NT2/D1 (cell line): ENCODE data around the gene NRXN2.
A peak's percentile ranks its signal among the peaks of the same experiment; 100 is the strongest.

Source experiments
- DNase-seq: peaks from one replicate; pipeline ENCODE4 v3.0.0-alpha.2; 2011; ENCODE audit warnings: low read depth, low spot score
- H3K27me3 ChIP-seq: 2 replicates; pipeline ENCODE4 v1.6.0; 2011; ENCODE audit warnings: mild to moderate bottlenecking; ENCODE audit not compliant: insufficient read length, insufficient read depth
- H3K36me3 ChIP-seq: 2 replicates; pipeline ENCODE4 v1.6.1; 2011; ENCODE audit warnings: mild to moderate bottlenecking, low read length, mixed read lengths; ENCODE audit not compliant: insufficient read depth, insufficient read length
- H3K4me1 ChIP-seq: 2 replicates; pipeline ENCODE4 v1.5.1; 2011; ENCODE audit not compliant: insufficient read depth, insufficient read length
- H3K4me3 ChIP-seq: 2 replicates; pipeline ENCODE4 v1.5.1; 2011; ENCODE audit warnings: low read depth; ENCODE audit not compliant: insufficient read length
- H3K9ac ChIP-seq: 2 replicates; pipeline ENCODE4 v1.6.0; 2011; ENCODE audit warnings: low read depth; ENCODE audit not compliant: insufficient read length
- H3K9me3 ChIP-seq: 2 replicates; pipeline ENCODE4 v1.5.1; 2011; ENCODE audit warnings: mild to moderate bottlenecking, low read length; ENCODE audit not compliant: insufficient read depth
- SUZ12 ChIP-seq: IDR thresholded peaks from 2 replicates; pipeline ENCODE4 v1.6.1; 2011; ENCODE audit not compliant: insufficient read length, insufficient read depth; ENCODE audit errors: extremely low read depth
- YY1 ChIP-seq: IDR thresholded peaks from 2 replicates; pipeline ENCODE4 v1.6.1; 2011; ENCODE audit not compliant: insufficient read length, insufficient read depth
- ZNF274 ChIP-seq: IDR thresholded peaks from 2 replicates; pipeline ENCODE4 v1.6.1; 2011; ENCODE audit warnings: mild to moderate bottlenecking, low read depth, low read length

Gene NRXN2

GRCh38 chr11:64572143-64572542 lies 150.9 kb downstream of the NRXN2 start:
- DNase-seq: no peak
- H3K36me3 ChIP-seq: no peaks in the 10 kb centered on the region
- TF ChIP-seq SUZ12 (no peak), YY1 (no peak), ZNF274 (no peak)
- no peaks in the 10 kb centered on the region for H3K27me3 ChIP-seq
- H3K4me1 ChIP-seq: peaks cover 16% of the 10 kb centered on the region
- H3K9ac ChIP-seq: no peak overlapping the region
- H3K4me3 ChIP-seq: no peak overlapping the region
- no peaks in the 10 kb centered on the region for H3K9me3 ChIP-seq

- H3K9me3 ChIP-seq: no peaks in the 10 kb centered on the region
- TF ChIP-seq SUZ12 (no peak), YY1 (no peak), ZNF274 (no peak)
- H3K4me3 ChIP-seq: no peak overlapping the region
- no peaks in the 10 kb centered on the region for H3K36me3 ChIP-seq
- DNase-seq: no peak
- H3K4me1 ChIP-seq: peaks cover 20% of the 10 kb centered on the region
- no peaks in the 10 kb centered on the region for H3K27me3 ChIP-seq
- no peak overlapping the region for H3K9ac ChIP-seq
These were observed 151.4 kb downstream of the NRXN2 start for GRCh38 chr11:64571410-64572091.

DNA sequence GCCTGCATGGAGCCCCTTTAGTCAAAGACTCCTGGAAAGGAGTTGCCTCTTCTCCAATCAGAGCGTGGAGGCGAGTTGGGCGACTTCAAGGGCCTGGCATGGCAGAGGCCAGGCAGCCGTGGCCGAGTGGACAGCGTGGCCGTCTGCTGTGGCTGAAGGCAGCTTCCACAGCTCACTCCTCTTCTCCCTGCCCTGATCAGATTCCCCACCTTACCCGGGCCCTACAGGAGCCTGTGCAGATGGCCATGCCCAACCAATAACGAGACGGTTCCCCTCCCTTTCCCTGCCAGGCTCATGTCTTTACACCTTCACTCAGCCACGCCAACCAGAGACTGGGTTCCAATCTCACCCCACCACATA lies 152.0 kb downstream of the NRXN2 start:
- no peak for DNase-seq
- Histone ChIP-seq H3K4me1 (peaks cover 20% of the 10 kb centered on the region), H3K27me3 (no peaks in the 10 kb centered on the region), H3K36me3 (no peaks in the 10 kb centered on the region), H3K4me3 (no peak overlapping the region), H3K9me3 (no peaks in the 10 kb centered on the region), H3K9ac (no peak overlapping the region)
- TF ChIP-seq ZNF274: no peak
- TF ChIP-seq SUZ12: no peak
- TF ChIP-seq YY1: no peak

- H3K27me3 ChIP-seq: no peaks in the 10 kb centered on the region
- H3K4me3 ChIP-seq: no peak overlapping the region
- peaks cover 26% of the 10 kb centered on the region for H3K4me1 ChIP-seq
- no peak overlapping the region for H3K9ac ChIP-seq
- no peaks in the 10 kb centered on the region for H3K36me3 ChIP-seq
- DNase-seq: no peak
- no peaks in the 10 kb centered on the region for H3K9me3 ChIP-seq
- TF ChIP-seq ZNF274 (no peak), SUZ12 (no peak), YY1 (no peak)
These were observed 152.7 kb downstream of the NRXN2 start for GRCh38 chr11:64570341-64570740.

DNA sequence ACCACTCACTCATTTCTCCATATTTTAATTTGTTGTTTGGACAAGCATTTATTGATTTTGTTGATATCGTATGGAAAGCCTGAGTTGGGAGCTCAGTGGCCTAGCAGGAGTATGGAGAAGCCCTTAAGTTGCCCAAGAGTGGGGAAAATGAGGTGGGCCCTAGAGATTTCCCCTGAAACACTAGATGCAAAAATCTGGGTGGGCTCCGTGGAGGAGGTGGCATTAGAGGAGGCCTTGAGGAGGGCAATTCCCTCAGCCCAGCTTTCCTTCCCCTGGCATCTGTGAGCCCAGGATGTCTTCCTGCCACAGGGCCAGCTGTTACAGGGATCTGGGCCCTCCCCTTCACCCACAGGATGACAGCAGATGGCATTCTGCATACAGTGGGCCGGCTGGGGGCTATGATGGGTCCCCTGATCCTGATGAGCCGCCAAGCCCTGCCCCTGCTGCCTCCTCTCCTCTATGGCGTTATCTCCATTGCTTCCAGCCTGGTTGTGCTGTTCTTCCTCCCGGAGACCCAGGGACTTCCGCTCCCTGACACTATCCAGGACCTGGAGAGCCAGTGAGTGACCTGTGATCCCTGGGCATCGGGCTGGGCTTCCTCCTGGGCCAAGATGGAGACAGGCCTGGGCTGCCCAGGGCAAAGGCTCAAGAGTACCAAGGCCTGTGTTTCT lies 153.6 kb downstream of the NRXN2 start:
- no peak for DNase-seq
- H3K36me3 ChIP-seq: no peaks in the 10 kb centered on the region
- H3K27me3 ChIP-seq: no peaks in the 10 kb centered on the region
- H3K9ac ChIP-seq: no peak overlapping the region
- no peak overlapping the region for H3K4me3 ChIP-seq
- peaks cover 33% of the 10 kb centered on the region for H3K4me1 ChIP-seq
- TF ChIP-seq YY1 (no peak), ZNF274 (no peak), SUZ12 (no peak)
- H3K9me3 ChIP-seq: no peaks in the 10 kb centered on the region

- Histone ChIP-seq H3K9ac (peak overlapping the region; percentile 46), H3K4me3 (no peak overlapping the region), H3K36me3 (no peaks in the 10 kb centered on the region), H3K9me3 (no peaks in the 10 kb centered on the region), H3K4me1 (peaks cover 38% of the 10 kb centered on the region), H3K27me3 (no peaks in the 10 kb centered on the region)
- TF ChIP-seq ZNF274 (no peak), SUZ12 (no peak)
- no peak for DNase-seq
These were observed 154.3 kb downstream of the NRXN2 start for GRCh38 chr11:64568584-64569140.

DNA sequence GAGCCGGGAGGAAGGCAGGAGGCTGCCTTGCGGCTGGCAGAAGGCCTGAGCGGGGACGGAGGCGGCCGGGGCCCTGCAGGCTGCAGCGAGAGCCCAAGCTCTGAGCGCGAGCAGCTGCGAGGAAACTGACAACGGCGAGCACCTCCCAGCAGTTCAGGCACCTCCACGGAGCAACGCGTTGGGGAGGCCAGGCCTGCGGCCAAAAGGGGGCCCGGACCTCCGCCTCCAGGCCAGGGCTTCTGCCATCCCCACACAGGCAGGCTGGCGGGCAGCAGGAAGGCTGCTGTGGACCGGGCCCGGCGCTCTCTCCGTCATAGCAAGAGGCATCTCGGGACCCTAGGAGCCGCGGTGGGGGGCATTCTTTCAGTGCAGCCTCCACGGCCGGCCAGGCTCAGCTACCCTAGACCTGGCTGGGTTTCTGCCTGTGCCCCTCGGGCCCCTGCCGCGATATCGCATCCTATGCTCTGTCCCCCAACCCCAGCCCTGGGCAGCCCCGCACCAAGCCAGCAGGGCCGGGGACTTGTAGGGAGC lies 154.9 kb downstream of the NRXN2 start:
- TF ChIP-seq ZNF274 (no peak), SUZ12 (no peak), YY1 (no peak)
- Histone ChIP-seq H3K4me1 (peaks cover 38% of the 10 kb centered on the region), H3K36me3 (no peaks in the 10 kb centered on the region), H3K27me3 (no peaks in the 10 kb centered on the region), H3K4me3 (no peak overlapping the region), H3K9me3 (no peaks in the 10 kb centered on the region), H3K9ac (peak overlapping the region; percentile 37)
- no peak for DNase-seq
